Measurements from ENCODE around the gene CASK.
"Not testable (repeated sequence)": the region's sequence is repeated elsewhere in the genome, so short reads cannot be mapped to it uniquely, and the experiment has no call there.

Gene CASK

DNA sequence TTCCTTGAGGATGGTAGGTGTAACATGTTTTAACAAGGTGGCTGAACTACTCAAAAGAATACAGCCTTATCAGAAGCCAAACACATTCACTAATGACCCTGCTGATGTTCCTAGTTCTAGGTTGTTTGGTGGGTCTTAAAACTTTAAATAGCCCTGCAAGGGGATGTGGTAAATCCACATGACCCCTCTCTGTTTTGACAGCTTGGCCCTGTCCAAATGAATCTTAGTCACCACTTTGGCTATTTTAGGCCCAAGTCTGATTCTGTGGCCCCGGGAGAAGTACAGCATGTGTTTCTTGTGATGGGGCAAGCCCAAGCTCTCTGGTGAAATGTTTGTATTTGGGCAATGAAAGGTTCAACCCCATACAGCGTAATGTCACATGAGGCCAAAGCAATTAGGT lies 289.1 kb downstream of the CASK start:
- no peak for DNase-seq (ENCODE audit: low read depth)

GRCh38 chrX:41630091-41630490 lies 293.3 kb downstream of the CASK start:
- DNase-seq (ENCODE audit: low read depth) = no peak

- no peak for DNase-seq (ENCODE audit: low read depth)
Measured at GRCh38 chrX:41629539-41629938, 293.8 kb downstream of the CASK start.

- DNase-seq (ENCODE audit: low read depth) = no peak
Measured at GRCh38 chrX:41621222-41621723, 302.1 kb downstream of the CASK start.

- no peak for DNase-seq (ENCODE audit: low read depth)
Measured at GRCh38 chrX:41619221-41619620, 304.1 kb downstream of the CASK start.

DNA sequence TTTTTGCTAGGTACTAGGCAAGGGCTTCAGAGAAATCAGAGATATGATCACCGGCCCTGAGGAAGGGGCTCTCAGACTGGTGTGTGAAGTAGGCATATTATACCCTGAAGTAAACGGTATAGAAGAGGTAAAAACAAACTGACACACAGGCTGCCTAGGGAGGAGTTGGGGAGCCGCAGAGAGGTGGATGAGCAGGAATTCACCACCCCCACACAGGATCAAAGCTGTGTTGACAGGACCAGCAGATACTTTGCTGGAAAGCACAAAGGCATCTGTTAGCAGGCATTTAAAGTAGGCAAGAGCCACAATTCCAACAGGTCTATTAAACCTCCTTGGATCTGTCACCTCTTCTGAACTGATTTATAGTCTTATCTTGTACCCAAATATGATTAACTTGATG lies 306.4 kb downstream of the CASK start:
- no peak for DNase-seq (ENCODE audit: low read depth)

GRCh38 chrX:41616255-41616654 lies 307.1 kb downstream of the CASK start:
- no peak for DNase-seq (ENCODE audit: low read depth)

DNA sequence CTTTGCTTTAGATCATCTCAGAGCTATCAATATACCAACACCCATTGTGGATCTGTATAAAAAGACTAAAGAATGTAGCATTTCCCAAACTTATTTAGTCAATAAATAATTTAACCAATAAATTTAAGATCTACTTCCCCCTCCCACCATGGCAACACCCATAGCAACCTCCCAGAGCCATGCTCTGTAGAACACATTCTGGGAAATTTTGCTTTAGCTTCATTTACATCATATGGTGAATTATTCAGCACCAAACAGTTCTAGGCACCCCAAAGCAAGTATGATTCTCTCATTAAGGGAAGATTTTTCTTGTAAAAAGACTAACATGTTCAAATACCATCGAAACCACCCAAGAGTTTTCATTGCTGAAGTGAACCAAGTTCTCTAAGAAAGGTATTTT lies 315.1 kb downstream of the CASK start:
- no peak for DNase-seq (ENCODE audit: low read depth)

GRCh38 chrX:41607264-41607832 lies 316.0 kb downstream of the CASK start:
- no peak for DNase-seq (ENCODE audit: low read depth)

DNA sequence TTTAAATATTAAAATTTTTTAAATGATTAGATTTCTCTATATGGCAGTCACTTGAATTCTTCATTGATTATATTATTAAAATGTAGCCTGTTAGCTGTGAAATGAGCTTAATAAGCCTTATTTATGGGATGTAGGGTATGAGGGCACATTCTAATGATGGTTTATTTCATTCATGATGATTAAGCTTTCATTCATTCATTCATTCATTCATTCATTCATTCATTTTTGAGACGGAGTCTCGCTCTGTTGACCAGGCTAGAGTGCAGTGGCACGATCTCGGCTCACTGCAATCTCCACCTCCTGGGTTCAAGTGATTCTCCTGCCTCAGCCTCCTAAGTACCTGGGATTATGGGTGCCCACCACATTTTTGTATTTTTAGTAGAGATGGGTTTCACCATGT lies 317.3 kb downstream of the CASK start:
- not testable (repeated sequence) for DNase-seq (ENCODE audit: low read depth)

- DNase-seq (ENCODE audit: low read depth) = no peak
Measured at GRCh38 chrX:41604766-41605543, 318.4 kb downstream of the CASK start.

DNA sequence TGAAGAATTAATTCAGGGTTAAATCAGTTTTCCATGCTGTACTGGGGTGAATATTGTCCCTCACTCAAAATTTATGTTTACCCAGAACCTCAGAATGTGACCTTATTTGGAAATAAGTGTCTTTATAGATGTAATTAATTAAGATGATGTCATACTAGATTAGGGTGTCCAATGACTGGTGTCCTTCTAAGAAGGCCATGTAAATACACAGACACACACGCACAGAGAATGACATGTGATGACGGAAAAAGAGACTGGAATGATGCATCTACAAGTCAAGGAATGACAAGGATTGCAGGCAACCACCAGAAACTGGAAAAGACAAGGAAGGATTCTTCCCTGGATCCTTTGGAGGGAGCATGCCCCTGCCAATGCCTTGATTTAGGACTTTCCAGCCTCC lies 319.2 kb downstream of the CASK start:
- no peak for DNase-seq (ENCODE audit: low read depth)

DNA sequence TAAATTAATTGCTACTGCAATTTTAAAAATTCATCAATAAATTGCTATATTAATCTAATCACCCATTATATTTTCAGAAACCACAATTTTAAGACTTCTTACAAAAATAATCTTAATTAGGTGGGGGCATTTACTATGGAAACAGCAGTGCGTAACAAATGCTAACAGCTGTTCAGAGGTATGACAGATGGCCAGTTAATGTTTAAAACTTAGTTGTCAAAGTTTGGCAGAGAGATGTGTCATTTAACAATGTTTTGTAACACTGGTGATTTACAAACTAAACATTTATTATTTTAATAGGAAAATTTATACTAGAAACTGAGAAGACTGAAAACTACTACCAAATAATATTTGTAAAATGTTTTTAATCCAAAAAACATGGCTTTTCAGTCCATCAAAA lies 319.8 kb downstream of the CASK start:
- DNase-seq (ENCODE audit: low read depth) = no peak

DNA sequence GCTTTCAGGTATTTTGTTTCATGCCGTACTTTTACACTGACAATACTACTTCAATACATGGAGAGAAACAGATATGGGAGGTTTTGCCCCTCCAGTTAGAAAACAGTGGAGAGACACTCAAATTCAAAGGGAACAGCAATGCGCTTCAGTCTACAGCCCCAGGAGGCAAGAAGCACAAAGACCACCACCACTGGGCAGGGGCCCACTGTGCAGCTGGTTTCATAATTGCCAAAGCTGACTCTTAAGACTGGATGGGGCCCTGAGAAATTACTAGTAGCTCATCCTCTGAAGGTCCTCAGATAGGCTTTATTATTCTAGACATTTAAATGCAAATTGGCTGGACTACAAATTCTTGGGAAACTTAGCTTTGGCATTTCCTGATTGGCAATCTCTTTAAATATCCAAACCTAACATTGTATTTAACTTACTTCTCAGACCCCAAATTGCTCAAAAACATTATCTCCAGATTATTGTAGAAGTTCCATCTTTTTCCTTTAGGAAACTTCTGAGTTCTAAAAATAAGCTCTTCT lies 320.5 kb downstream of the CASK start:
- no peak for DNase-seq (ENCODE audit: low read depth)

DNA sequence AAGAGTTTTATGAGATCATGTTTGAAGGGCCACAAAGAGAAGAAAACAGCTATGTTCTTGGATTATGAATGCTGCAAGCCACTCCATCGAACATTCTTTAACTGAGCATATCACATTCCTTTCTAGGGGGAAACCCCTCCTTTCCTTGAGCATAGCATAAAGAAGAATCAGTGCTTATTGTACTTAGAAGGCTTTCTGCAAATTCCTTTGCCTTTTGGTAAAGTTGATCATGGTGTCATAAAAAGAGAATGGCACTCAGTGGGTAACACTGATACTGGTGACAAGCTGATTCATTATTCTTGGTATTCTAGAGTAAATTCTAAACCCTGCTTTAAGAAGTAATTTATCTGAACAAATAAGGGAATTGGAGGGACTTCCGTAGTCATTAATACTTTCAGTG lies 323.1 kb downstream of the CASK start:
- no peak for DNase-seq (ENCODE audit: low read depth)

DNA sequence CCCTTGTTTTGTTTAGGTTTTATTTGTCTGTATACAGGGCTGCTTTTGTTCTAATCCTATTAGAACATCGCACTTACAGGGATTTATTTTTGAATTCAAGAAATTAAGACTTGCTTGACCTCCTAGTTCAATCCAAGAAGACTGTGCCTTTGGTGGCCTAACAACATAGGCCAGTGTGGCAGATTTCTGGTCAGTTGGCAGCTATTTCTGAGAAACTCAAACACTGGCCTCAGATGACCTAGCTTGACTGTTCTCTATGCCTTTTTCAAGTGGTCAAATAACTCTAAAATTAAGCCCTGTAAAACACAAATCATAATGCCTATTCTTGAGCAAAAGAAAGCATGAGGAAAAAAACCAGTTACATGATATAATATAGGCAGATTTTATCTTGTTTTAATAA lies 323.8 kb downstream of the CASK start:
- DNase-seq (ENCODE audit: low read depth) = no peak

GRCh38 chrX:41596596-41596995 lies 326.8 kb downstream of the CASK start:
- DNase-seq (ENCODE audit: low read depth) = no peak

DNA sequence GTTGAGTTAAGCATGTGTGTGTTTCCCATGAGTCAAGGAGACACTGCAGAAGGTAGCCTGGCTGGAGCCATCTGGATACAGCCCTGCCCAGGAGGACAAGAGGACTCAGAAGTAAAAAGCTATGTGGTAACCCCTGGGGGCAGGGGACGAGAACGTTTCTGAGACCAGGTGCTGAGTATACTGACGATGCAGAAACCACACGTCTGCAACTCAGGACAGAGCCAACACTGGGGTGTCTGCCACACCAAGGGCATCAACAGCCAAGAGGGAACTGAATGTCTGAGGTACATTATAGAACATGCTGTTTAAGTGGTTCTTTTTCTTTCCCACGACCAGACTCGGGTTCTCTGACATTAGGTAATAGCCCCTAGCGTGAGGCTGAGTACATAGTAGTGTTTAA lies 328.7 kb downstream of the CASK start:
- no peak for DNase-seq (ENCODE audit: low read depth)

DNA sequence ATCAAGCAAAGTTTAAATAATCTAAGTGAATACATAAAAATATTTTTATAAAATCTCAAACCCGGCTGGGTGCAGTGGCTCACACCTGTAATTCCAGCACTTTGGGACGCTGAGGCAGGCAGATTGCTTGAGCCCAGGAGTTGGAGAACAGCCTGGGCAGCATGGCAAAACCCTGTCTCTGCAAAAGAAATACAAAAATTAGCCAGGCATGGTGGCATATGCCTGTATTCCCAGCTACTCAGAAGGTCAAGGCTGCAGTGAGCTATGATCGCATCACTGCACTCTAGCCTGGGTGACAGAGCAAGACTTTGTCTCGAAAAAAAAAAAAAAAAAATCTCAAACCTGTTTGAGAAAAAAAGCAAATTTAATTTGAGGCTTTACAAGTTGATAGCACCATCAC lies 331.4 kb downstream of the CASK start:
- no peak for DNase-seq (ENCODE audit: low read depth)

DNA sequence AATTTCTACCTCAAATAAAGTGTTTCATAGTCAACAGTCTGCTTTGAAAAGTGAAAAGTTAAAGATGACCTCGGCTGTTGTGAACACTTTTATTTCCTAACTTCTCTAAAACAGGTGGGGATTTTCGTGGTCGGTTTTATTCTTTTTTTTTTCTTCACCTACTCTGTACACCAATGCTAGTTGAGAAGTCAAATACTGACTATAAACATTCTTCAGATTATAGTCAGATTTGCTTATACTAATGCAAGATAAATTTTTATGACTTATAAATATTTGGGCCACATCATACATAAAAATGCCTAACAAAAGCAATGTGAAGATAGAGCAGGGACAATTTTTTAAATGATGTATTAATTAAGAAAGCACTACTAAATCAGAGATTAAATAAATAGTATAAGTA lies 332.7 kb downstream of the CASK start:
- DNase-seq (ENCODE audit: low read depth) = no peak

GRCh38 chrX:41589634-41590270 lies 333.6 kb downstream of the CASK start:
- DNase-seq (ENCODE audit: low read depth) = no peak

DNA sequence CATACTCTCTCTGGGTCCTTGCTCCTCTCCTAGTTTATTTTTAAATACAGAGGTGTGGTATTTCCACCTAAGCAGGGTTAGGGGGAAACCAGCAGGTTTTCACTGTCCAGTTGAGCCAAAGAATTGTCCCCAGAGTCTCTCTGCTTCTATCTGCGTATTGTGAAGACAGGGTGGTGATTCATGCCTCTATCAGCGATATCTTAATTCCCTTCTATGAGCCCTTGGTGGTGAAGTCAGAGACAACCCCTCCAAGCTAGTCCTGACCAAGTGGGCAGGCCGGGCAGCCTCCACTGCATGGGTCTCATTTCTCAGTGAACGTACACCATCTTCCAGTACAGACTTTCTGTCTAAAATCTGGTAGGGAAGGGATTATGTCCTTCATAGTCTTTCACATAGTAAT lies 335.1 kb downstream of the CASK start:
- no peak for DNase-seq (ENCODE audit: low read depth)

- no peak for DNase-seq (ENCODE audit: low read depth)
Measured at GRCh38 chrX:41580423-41581064, 342.8 kb downstream of the CASK start.
